ENCODE results near the gene THSD8. TPM values are rescaled to one million over a fixed set of nuclear protein-coding genes. Genes with fewer than 3 reads are reported as not detected.

The THSD8 gene
- under 1 TPM in 1 of 4 donors, not detected in 3; 0.67 TPM for total RNA-seq

- Histone ChIP-seq H3K27ac (peak within 1 kb of the TSS; percentile 35 to 56 (median 39)), H3K9me3 (no peaks in the 10 kb centered on the region), H3K36me3 (no peaks in the 10 kb centered on the region), H3K4me1 (peaks cover 15 to 19% of the 10 kb centered on the region in 2 donors), H3K4me3 (replicated peaks in 1 of 3) (peak within 1 kb of the TSS; percentile 58 to 97 (median 86)), H3K27me3 (no peaks in the 10 kb centered on the region)
- intact Hi-C loops (cut with DNase I) = no loop called here
- peak; percentile 83 to 88 for DNase-seq
- peak; percentile 39 to 96 for TF ChIP-seq POLR2A (IDR thresholded peaks at IDR 0.05)
- TF ChIP-seq CTCF (IDR thresholded peaks at IDR 0.05) = peak in 2 of 6 experiments; percentile 4 to 11
- 0 to 1% methylated on average over 15 to 40 of the region's 78 CpGs for WGBS, 2 donors
Measured at GRCh38 chr19:12801466-12802266, at the start of gene THSD8, which contains the start of gene PRDX2. THSD8 (plus strand) TSS chr19:12802069; CDS start chr19:12802072, 3 bp downstream. PRDX2 (minus strand) TSS chr19:12801800; CDS start chr19:12801261, 539 bp downstream.

DNA sequence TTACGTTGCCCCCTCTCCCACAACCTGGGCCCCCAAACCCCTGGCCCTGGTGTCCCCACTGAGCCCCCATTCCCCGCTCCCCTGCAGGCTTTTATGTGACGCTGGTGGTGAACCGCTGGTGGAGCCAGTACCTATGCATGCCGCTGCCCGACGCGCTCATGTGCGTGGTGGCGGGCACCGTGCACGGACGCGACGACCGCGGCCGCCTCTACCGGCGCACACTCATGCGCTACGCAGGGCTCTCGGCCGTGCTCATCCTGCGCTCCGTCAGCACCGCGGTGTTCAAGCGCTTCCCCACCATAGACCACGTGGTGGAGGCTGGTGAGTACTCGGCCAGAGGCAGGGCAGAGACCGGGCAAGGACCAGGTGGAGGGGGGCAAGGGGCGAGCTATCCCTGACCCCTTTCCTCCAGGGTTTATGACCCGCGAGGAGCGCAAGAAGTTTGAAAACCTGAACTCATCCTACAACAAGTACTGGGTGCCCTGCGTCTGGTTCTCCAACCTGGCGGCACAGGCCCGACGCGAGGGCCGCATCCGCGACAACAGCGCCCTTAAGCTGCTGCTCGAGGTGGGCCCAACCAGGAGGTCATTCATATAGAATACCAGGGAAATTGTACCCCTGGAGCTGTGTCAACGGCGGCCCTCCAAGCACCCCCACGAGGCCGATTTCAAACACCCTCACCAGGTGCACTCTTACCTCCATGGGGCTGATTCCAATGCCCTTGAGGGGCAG lies 47.2 kb upstream of the THSD8 start:
- TF ChIP-seq POLR2A (IDR thresholded peaks at IDR 0.05) = no peak
- no peak for TF ChIP-seq CTCF (IDR thresholded peaks at IDR 0.05)
- Histone ChIP-seq H3K27me3 (no peaks in the 10 kb centered on the region), H3K9me3 (no peaks in the 10 kb centered on the region), H3K4me3 (replicated peaks in 1 of 3) (no peak overlapping the region), H3K27ac (no peak overlapping the region), H3K4me1 (peaks cover 9% of the 10 kb centered on the region in 2 donors), H3K36me3 (no peaks in the 10 kb centered on the region)
- intact Hi-C loops (cut with DNase I) = no loop called here
- 68 to 72% methylated on average over 23 to 49 of the region's 50 CpGs for WGBS, 2 donors
- DNase-seq = no peak

DNA sequence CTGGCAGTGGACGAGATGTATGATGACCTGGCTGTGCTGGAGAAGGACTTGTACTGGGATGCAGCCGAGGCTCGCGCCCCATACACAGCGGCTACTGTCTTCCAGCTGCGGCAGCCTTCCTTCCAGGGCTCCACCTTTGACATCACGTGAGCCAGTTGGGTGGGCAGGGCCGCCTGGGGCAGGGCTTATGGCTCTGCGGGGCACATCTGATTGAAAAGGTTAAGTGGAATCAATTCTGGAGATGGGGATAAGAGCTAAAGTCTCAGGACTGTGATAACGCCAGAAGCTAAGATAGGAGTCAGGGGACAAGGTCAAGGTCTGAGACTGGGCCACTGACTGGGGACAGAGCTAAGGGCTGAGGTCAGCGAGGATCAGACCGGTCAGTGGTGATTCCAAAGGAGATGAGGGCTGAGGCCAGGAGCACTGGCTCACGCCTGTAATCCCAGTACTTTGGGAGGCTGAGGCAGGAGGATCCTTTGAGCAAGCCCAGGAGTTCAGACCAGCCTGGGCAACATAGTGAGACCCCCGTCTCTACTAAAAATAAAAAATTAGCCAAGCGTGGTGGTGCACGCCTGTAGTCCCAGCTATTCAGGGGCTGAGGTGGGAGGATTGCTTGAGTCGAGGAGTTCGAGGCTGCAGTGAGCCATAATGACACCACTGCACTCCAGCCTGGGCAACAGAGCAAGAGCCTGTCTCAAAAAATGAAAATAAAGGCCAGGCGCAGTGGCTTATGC lies 45.6 kb upstream of the THSD8 start:
- no peak for TF ChIP-seq CTCF (IDR thresholded peaks at IDR 0.05)
- TF ChIP-seq POLR2A (IDR thresholded peaks at IDR 0.05) = no peak
- DNase-seq = no peak
- H3K4me1 ChIP-seq = peaks cover 9% of the 10 kb centered on the region in 2 donors
- H3K36me3 ChIP-seq = no peaks in the 10 kb centered on the region
- no peaks in the 10 kb centered on the region for H3K9me3 ChIP-seq
- H3K27me3 ChIP-seq = no peaks in the 10 kb centered on the region
- H3K4me3 ChIP-seq (replicated peaks in 1 of 3) = no peak overlapping the region
- H3K27ac ChIP-seq = no peak overlapping the region
- 87 to 92% methylated on average over 19 of the region's 19 CpGs for WGBS, 2 donors
- intact Hi-C loops (cut with DNase I) = no loop called here

DNA sequence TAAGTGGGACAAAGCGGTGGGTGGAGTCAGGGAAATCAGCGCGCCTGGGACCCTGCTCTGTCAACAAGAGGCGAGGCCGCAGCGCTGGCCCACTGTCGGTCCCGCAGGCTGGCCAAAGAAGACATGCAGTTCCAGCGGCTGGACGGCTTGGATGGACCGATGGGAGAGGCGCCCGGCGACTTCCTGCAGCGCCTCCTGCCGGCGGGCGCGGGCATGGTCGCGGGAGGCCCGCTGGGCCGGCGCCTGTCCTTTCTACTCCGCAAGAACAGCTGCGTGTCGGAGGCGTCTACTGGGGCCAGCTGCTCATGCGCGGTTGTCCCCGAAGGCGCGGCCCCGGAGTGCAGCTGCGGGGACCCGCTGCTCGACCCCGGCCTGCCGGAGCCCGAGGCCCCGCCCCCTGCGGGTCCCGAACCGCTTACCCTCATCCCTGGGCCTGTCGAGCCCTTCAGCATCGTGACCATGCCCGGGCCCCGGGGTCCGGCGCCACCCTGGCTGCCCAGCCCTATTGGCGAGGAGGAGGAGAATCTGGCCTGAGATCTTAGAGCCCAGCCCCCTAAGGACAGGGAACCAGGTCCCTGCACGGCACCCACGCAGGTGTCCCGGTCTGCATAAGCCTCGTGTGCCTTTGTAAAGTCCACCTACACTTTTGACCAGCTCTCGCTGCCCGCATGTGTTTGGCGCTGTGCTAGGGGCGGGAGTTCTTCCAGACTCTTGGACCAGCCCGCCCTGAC lies 44.2 kb upstream of the THSD8 start:
- no peaks in the 10 kb centered on the region for H3K9me3 ChIP-seq
- H3K4me1 ChIP-seq = peaks cover 9% of the 10 kb centered on the region in 2 donors
- peak; percentile 55 to 96 (median 79) for TF ChIP-seq CTCF (IDR thresholded peaks at IDR 0.05)
- peak in 1 of 2 donors; percentile 8 for TF ChIP-seq POLR2A (IDR thresholded peaks at IDR 0.05)
- H3K27me3 ChIP-seq = no peaks in the 10 kb centered on the region
- H3K27ac ChIP-seq = peak overlapping the region in 1 of 3 donors; percentile 41
- intact Hi-C loops (cut with DNase I) = no loop called here
- H3K4me3 ChIP-seq (replicated peaks in 1 of 3) = peak overlapping the region in 1 of 3 donors; percentile 24
- whole genome bisulfite sequencing, 2 donors = 11 to 14% methylated on average over 10 to 34 of the region's 60 CpGs
- peak; percentile 67 to 68 for DNase-seq
- peaks cover 1 to 6% of the 10 kb centered on the region in 2 donors for H3K36me3 ChIP-seq

Measured in thyroid gland (tissue), 4 donors.